Neuronal stem cell (in vitro differentiated cells): ENCODE data around the gene DPP6.
A peak's percentile ranks its signal among the peaks of the same experiment; 100 is the strongest.

Source experiments
- DNase-seq: peaks from one replicate; pipeline ENCODE4 v3.0.0-alpha.2; 2013; ENCODE audit warnings: low spot score
- H2AFZ ChIP-seq: one replicate; pipeline ENCODE4 v1.6.1; 2013; ENCODE audit warnings: mild to moderate bottlenecking, low read length, inconsistent platforms
- H2AK5ac ChIP-seq: 2 replicates; pipeline ENCODE4 v1.6.1; 2013; ENCODE audit warnings: low read depth, mild to moderate bottlenecking, inconsistent platforms, low read length, moderate library complexity, mixed read lengths
- H2BK120ac ChIP-seq: 2 replicates; pipeline ENCODE4 v1.6.1; 2013; ENCODE audit warnings: low read depth, mild to moderate bottlenecking, inconsistent platforms, low read length, moderate library complexity, mixed read lengths
- H2BK12ac ChIP-seq: one replicate; pipeline ENCODE4 v1.6.1; 2013; ENCODE audit warnings: low read length, inconsistent platforms
- H2BK15ac ChIP-seq: 2 replicates; pipeline ENCODE4 v1.6.1; 2013; ENCODE audit warnings: mild to moderate bottlenecking, low read length, inconsistent platforms, mixed read lengths
- H2BK5ac ChIP-seq: one replicate; pipeline ENCODE4 v1.6.1; 2013; ENCODE audit warnings: inconsistent platforms, mild to moderate bottlenecking, low read length, moderate library complexity
- H3K14ac ChIP-seq: one replicate; pipeline ENCODE4 v1.6.1; 2013; ENCODE audit warnings: low read length, inconsistent platforms
- H3K18ac ChIP-seq: 2 replicates; pipeline ENCODE4 v1.6.1; 2013; ENCODE audit warnings: low read length, inconsistent platforms
- H3K23ac ChIP-seq: 2 replicates; pipeline ENCODE4 v1.6.1; 2013; ENCODE audit warnings: low read depth, mild to moderate bottlenecking, mixed read lengths, low read length, inconsistent platforms; ENCODE audit not compliant: poor library complexity
- H3K27ac ChIP-seq: replicated peaks from 3 replicates; pipeline ENCODE4 v1.5.1; 2013; ENCODE audit warnings: low read length, inconsistent platforms
- H3K27me3 ChIP-seq, 3 experiments: 2 replicates each; pipeline ENCODE4 v1.6.1; 2013; ENCODE audit warnings: low read length in 3 of 3, mild to moderate bottlenecking in 2 of 3, inconsistent platforms in 1 of 3, low read depth in 1 of 3, mixed read lengths in 1 of 3, moderate library complexity in 1 of 3; ENCODE audit not compliant: control insufficient read depth in 3 of 3, insufficient read depth in 3 of 3
- H3K36me3 ChIP-seq, 2 donors: replicated peaks in 1 of 2; 2 replicates each; pipeline ENCODE4 v1.6.1; 2013; ENCODE audit warnings: low read length in 2 of 2; ENCODE audit not compliant: control insufficient read depth in 2 of 2, insufficient read depth in 2 of 2
- H3K4ac ChIP-seq: 2 replicates; pipeline ENCODE4 v1.6.1; 2013; ENCODE audit warnings: inconsistent platforms, mild to moderate bottlenecking, low read length, moderate library complexity
- H3K4me1 ChIP-seq, 2 donors: 1 replicate in 1 of 2; 2 replicates in 1 of 2; pipeline ENCODE4 v1.6.1; 2013; ENCODE audit warnings: low read length in 2 of 2, low read depth in 1 of 2; ENCODE audit not compliant: control insufficient read depth in 2 of 2, insufficient read depth in 1 of 2
- H3K4me2 ChIP-seq: one replicate; pipeline ENCODE4 v1.6.1; 2013; ENCODE audit warnings: mild to moderate bottlenecking, low read length, inconsistent platforms; ENCODE audit not compliant: insufficient read depth, poor library complexity, severe bottlenecking
- H3K4me3 ChIP-seq, 2 donors: 2 replicates each; pipeline ENCODE4 v1.5.1; 2013; ENCODE audit warnings: low read length in 2 of 2, mild to moderate bottlenecking in 2 of 2, inconsistent platforms in 1 of 2, moderate library complexity in 1 of 2
- H3K79me1 ChIP-seq: one replicate; pipeline ENCODE4 v1.6.1; 2013; ENCODE audit warnings: low read depth, mild to moderate bottlenecking, inconsistent platforms, low read length, moderate library complexity
- H3K9ac ChIP-seq: one replicate; pipeline ENCODE4 v1.6.1; 2013; ENCODE audit warnings: mild to moderate bottlenecking, low read depth, low read length, inconsistent platforms; ENCODE audit not compliant: poor library complexity
- H3K9me3 ChIP-seq, 2 donors: replicated peaks in 1 of 2; 2 replicates each; pipeline versions ENCODE3 to v1.6.1; 2013; ENCODE audit warnings: low read length in 2 of 2, mild to moderate bottlenecking in 2 of 2, inconsistent platforms in 1 of 2, low read depth in 1 of 2, mixed read lengths in 1 of 2, moderate library complexity in 1 of 2; ENCODE audit not compliant: control insufficient read depth in 2 of 2, insufficient read depth in 1 of 2
- H4K8ac ChIP-seq: one replicate; pipeline ENCODE4 v1.6.1; 2013; ENCODE audit warnings: low read depth, mild to moderate bottlenecking, inconsistent platforms, low read length, moderate library complexity
- H4K91ac ChIP-seq: one replicate; pipeline ENCODE4 v1.6.1; 2013; ENCODE audit warnings: low read length, low read depth, mild to moderate bottlenecking, inconsistent platforms; ENCODE audit not compliant: poor library complexity
- WGBS, 2 donors: extraction: QIAGEN DNeasy Blood & Tissue Kit; methylation state at CpG; one replicate each; pipeline ENCODE4 v1.1.7; 2013; ENCODE audit warnings: missing lambda C conversion rate in 2 of 2, mixed read lengths in 1 of 2; ENCODE audit not compliant: insufficient read length in 2 of 2, insufficient replicate concordance in 1 of 2; ENCODE audit errors: extremely low coverage in 2 of 2; 5-methylcytosine and 5-hydroxymethylcytosine counted together

DPP6 gene

GRCh38 chr7:154857728-154858681 lies 805.8 kb downstream of the DPP6 start:
- Histone ChIP-seq H3K9me3 (peaks cover 0 to 1% of the 10 kb centered on the region in 2 donors), H2BK15ac (no peak overlapping the region), H3K79me1 (no peaks in the 10 kb centered on the region), H3K4me2 (no peak overlapping the region), H3K18ac (peak overlapping the region; percentile 61), H2BK5ac (no peak overlapping the region), H3K36me3 (no peaks in the 10 kb centered on the region), H3K27ac (no peak overlapping the region), H2BK12ac (no peak overlapping the region), H3K4me3 (no peak overlapping the region), H2AK5ac (no peak overlapping the region), H2BK120ac (no peak overlapping the region), H3K9ac (no peak overlapping the region), H4K8ac (no peak overlapping the region), H3K23ac (peak overlapping the region; percentile 49), H3K27me3 (peaks cover 0 to 10% (median 0%) of the 10 kb centered on the region in 3 experiments), H3K4ac (peak overlapping the region; percentile 37), H4K91ac (no peak overlapping the region), H3K4me1 (peaks cover 0 to 9% of the 10 kb centered on the region in 2 donors), H3K14ac (peak overlapping the region; percentile 49), H2AFZ (no peak overlapping the region)
- no CpG with 5 or more reads among the region's 27 CpGs for WGBS, 2 donors
- DNase-seq, result no peak

- Histone ChIP-seq H2BK5ac (no peak overlapping the region), H2BK12ac (no peak overlapping the region), H3K9ac (no peak overlapping the region), H2BK120ac (no peak overlapping the region), H3K79me1 (no peaks in the 10 kb centered on the region), H3K4me1 (peaks cover 0 to 9% of the 10 kb centered on the region in 2 donors), H3K23ac (no peak overlapping the region), H3K4me2 (no peak overlapping the region), H2BK15ac (no peak overlapping the region), H3K36me3 (no peaks in the 10 kb centered on the region), H4K91ac (no peak overlapping the region), H3K18ac (peak overlapping the region; percentile 23), H2AFZ (no peak overlapping the region), H3K4me3 (no peak overlapping the region), H3K27ac (no peak overlapping the region), H3K4ac (no peak overlapping the region), H2AK5ac (no peak overlapping the region), H3K9me3 (peaks cover 0 to 1% of the 10 kb centered on the region in 2 donors), H4K8ac (no peak overlapping the region), H3K14ac (peak overlapping the region; percentile 43), H3K27me3 (peaks cover 0 to 10% (median 0%) of the 10 kb centered on the region in 3 experiments)
- WGBS, 2 donors, result no CpG with 5 or more reads among the region's 19 CpGs
- no peak for DNase-seq
Observed at GRCh38 chr7:154858836-154859537, 806.8 kb downstream of the DPP6 start.

- Histone ChIP-seq H3K4ac (no peak overlapping the region), H3K18ac (peak overlapping the region; percentile 51), H2BK12ac (no peak overlapping the region), H2BK5ac (no peak overlapping the region), H3K27me3 (peaks cover 0 to 10% (median 0%) of the 10 kb centered on the region in 3 experiments), H4K91ac (no peak overlapping the region), H3K27ac (no peak overlapping the region), H4K8ac (no peak overlapping the region), H3K4me3 (no peak overlapping the region), H2AK5ac (no peak overlapping the region), H3K4me1 (peaks cover 0 to 9% of the 10 kb centered on the region in 2 donors), H2BK120ac (no peak overlapping the region), H3K23ac (peak overlapping the region; percentile 5), H3K9ac (no peak overlapping the region), H3K79me1 (no peaks in the 10 kb centered on the region), H2BK15ac (no peak overlapping the region), H2AFZ (no peak overlapping the region), H3K36me3 (no peaks in the 10 kb centered on the region), H3K9me3 (no peaks in the 10 kb centered on the region), H3K4me2 (no peak overlapping the region), H3K14ac (no peak overlapping the region)
- no peak for DNase-seq
- no CpG with 5 or more reads among the region's 21 CpGs for WGBS, 2 donors
Observed at GRCh38 chr7:154859747-154860620, 807.8 kb downstream of the DPP6 start.
